Thoracic aorta (tissue), 2 donors: ENCODE measurements around the gene LRP6. TPM values are rescaled to one million over a fixed set of nuclear protein-coding genes. Genes with fewer than 3 reads are reported as not detected.
A peak's percentile ranks its signal among the peaks of the same experiment; 100 is the strongest.

Experiments used
- ATAC-seq: fragments of 150-250 bp; one replicate; pipeline ENCODE4 v1.8.0; 2017; ENCODE audit warnings: low read depth; ENCODE audit not compliant: insufficient number of reproducible peaks, low FRiP score
- DNase-seq: peaks from one replicate; pipeline ENCODE4 v3.0.0-alpha.2; 2020; ENCODE audit warnings: low spot score
- H3K27ac ChIP-seq, 2 donors: fragments of 200-600 bp; sonication (generic); 1 replicate in 1 of 2; 2 replicates in 1 of 2; pipeline ENCODE4 v1.5.1; 2016; ENCODE audit warnings: mild to moderate bottlenecking in 2 of 2, moderate library complexity in 2 of 2
- H3K27me3 ChIP-seq: fragments of 200-600 bp; sonication (generic); replicated peaks from 2 replicates; pipeline ENCODE4 v1.6.0; 2016; ENCODE audit warnings: mild to moderate bottlenecking; ENCODE audit not compliant: insufficient read depth
- H3K36me3 ChIP-seq: fragments of 200-600 bp; sonication (generic); one replicate; pipeline ENCODE4 v1.5.1; 2016
- H3K4me1 ChIP-seq, 2 donors: fragments of 200-600 bp; sonication (generic); 1 replicate in 1 of 2; 2 replicates in 1 of 2; pipeline versions ENCODE4 v1.5.1 to v1.6.0; 2016; ENCODE audit warnings: low read depth in 2 of 2, mild to moderate bottlenecking in 1 of 2; ENCODE audit not compliant: control insufficient read depth in 1 of 2
- H3K4me3 ChIP-seq: fragments of 200-600 bp; sonication (generic); 2 replicates; pipeline ENCODE4 v1.5.1; 2016; ENCODE audit warnings: mild to moderate bottlenecking
- H3K9me3 ChIP-seq: fragments of 200-600 bp; sonication (generic); 2 replicates; pipeline ENCODE4 v1.5.1; 2016
- total RNA-seq, 2 donors: library from RNA; depleted of rRNA; stranded (reverse); fragments of >200 nt; gene quantifications; one replicate each; pipeline versions ENCODE4 v1.1.0 to v1.2.3, GENCODE V29; 2016
- TF ChIP-seq, protein P1 (sequence below): fragments of 200-600 bp; sonication (generic); IDR thresholded peaks from one replicate; pipeline ENCODE4 v1.5.1; 2019; ENCODE audit warnings: antibody characterized with exemption

The LRP6 gene
- total RNA-seq, 2 donors from 2014 or later, result 39.9 to 41.5 TPM

DNA sequence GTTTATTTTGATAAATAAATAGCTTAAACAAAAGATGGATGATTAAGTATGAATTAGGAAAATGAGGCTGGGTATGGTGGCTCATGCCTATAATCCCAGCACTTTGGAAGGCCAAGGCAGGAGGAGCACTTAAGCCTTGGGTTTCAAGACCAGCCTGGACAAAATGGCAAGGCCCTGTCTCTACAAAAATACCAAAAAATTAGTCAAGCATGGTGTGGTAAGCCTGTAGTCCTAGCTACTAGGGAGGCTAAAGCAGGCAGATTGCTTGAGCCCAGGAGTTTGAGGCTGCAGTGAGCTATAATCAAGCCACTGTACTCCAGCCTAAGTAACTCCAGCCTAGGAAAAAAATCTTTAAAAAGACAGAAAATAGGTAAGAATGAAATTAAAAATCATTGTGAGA lies 100.1 kb downstream of the LRP6 start:
- no peak for ATAC-seq

DNA sequence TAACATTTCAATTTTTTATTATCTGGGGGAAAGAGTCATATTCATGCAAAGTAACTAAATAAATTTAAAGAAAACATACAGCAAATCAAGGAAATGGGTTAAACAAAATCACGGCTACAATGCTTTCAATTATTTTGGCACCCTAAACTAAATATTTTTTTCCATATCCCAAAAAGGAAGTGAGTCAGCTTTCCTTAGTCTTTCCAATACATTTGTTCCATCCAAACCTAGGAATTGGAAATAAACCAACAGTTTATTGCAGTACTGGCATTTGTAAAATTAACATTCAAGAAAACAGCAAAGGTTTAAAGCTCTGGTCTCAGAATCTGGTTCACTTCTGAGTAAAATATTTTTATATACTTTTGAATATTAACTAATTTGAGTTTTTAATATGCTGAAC lies 106.9 kb downstream of the LRP6 start:
- peak overlapping the region in 1 of 2 donors; percentile 22 for H3K27ac ChIP-seq
- no peaks in the 10 kb centered on the region for H3K9me3 ChIP-seq
- H3K4me1 ChIP-seq, result peaks cover 13 to 27% of the 10 kb centered on the region in 2 donors
- H3K36me3 ChIP-seq, result no peaks in the 10 kb centered on the region
- no peak for DNase-seq
- no peak for ATAC-seq
- TF ChIP-seq, protein P1, sequence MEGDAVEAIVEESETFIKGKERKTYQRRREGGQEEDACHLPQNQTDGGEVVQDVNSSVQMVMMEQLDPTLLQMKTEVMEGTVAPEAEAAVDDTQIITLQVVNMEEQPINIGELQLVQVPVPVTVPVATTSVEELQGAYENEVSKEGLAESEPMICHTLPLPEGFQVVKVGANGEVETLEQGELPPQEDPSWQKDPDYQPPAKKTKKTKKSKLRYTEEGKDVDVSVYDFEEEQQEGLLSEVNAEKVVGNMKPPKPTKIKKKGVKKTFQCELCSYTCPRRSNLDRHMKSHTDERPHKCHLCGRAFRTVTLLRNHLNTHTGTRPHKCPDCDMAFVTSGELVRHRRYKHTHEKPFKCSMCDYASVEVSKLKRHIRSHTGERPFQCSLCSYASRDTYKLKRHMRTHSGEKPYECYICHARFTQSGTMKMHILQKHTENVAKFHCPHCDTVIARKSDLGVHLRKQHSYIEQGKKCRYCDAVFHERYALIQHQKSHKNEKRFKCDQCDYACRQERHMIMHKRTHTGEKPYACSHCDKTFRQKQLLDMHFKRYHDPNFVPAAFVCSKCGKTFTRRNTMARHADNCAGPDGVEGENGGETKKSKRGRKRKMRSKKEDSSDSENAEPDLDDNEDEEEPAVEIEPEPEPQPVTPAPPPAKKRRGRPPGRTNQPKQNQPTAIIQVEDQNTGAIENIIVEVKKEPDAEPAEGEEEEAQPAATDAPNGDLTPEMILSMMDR, result no peak
- H3K4me3 ChIP-seq, result no peak overlapping the region
- H3K27me3 ChIP-seq, result no peaks in the 10 kb centered on the region

More for the DNA sequence above, 100.1 kb downstream of the LRP6 start:
- H3K36me3 ChIP-seq, result no peaks in the 10 kb centered on the region
- no peak overlapping the region for H3K27ac ChIP-seq
- peaks cover 0 to 7% of the 10 kb centered on the region in 2 donors for H3K4me1 ChIP-seq
- TF ChIP-seq, protein P1, result no peak
- DNase-seq, result no peak
- no peaks in the 10 kb centered on the region for H3K9me3 ChIP-seq
- no peaks in the 10 kb centered on the region for H3K27me3 ChIP-seq
- no peak overlapping the region for H3K4me3 ChIP-seq

DNA sequence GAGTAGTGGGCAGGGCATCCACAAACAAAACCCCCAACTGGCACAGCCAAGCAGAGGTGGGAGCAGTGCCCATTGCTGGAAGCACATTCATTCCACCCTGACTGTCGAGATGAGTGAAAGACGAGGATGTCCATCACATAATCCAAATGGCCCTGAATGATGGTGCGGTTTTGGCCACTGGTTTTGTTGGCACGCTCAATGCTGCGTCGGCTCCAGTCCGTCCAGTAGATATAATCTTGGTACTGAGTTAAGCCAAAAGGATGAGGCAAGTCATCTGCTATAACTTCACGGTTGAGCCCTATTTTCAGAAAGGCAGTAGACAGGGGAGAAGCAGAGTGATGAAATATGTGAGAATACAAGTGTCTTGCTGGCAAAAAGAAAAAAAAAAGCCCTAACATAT lies 108.0 kb downstream of the LRP6 start:
- H3K9me3 ChIP-seq, result no peaks in the 10 kb centered on the region
- H3K4me1 ChIP-seq, result peaks cover 13 to 27% of the 10 kb centered on the region in 2 donors
- ATAC-seq, result no peak
- H3K27ac ChIP-seq, result peak overlapping the region in 1 of 2 donors; percentile 23
- H3K27me3 ChIP-seq, result no peaks in the 10 kb centered on the region
- no peaks in the 10 kb centered on the region for H3K36me3 ChIP-seq
- H3K4me3 ChIP-seq, result no peak overlapping the region
- TF ChIP-seq, protein P1, result no peak
- DNase-seq, result no peak

DNA sequence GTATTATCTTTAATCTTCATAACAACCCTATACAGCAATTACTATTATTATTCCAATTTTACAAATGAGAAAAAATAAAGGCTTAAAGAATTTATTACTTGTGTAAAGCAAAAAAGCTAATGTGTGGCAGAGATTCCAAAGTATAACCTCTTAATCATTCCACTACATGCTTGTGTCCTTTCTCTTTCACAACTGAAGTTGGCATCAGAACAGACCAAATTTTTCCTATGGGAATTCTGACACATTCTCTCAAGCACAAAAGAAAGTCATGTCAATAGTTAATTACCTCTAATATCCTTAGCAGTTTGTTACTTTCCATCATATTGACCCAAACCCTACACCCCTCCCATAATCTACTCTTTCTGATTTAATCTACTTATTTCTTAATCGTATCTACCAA lies 109.4 kb downstream of the LRP6 start:
- no peaks in the 10 kb centered on the region for H3K27me3 ChIP-seq
- H3K36me3 ChIP-seq, result no peaks in the 10 kb centered on the region
- H3K4me3 ChIP-seq, result no peak overlapping the region
- peaks cover 13 to 27% of the 10 kb centered on the region in 2 donors for H3K4me1 ChIP-seq
- no peak for ATAC-seq
- TF ChIP-seq, protein P1, result no peak
- H3K27ac ChIP-seq, result no peak overlapping the region
- no peaks in the 10 kb centered on the region for H3K9me3 ChIP-seq
- no peak for DNase-seq

DNA sequence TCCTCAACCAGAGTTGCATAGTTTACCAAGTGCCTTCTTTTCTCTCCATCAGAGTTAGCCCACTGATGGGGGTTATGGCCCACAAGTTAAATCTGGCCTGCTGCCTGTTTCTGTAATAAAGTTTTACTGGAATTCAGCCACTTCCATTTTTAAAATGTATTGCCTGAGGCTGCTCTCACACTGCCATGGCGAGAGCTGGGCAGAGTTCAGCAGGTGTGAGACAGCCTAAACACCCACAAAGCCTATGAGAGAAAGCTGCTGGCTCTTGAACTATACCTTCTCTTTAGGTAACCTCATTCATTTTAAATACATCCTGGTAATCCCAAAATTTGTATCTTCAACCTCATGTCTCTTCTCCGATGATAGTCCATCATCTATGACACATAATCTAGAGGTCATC lies 110.0 kb downstream of the LRP6 start:
- Histone ChIP-seq H3K4me1 (peaks cover 13 to 27% of the 10 kb centered on the region in 2 donors), H3K9me3 (no peaks in the 10 kb centered on the region), H3K4me3 (no peak overlapping the region), H3K27me3 (no peaks in the 10 kb centered on the region), H3K36me3 (no peaks in the 10 kb centered on the region), H3K27ac (no peak overlapping the region)
- ATAC-seq (no peak), DNase-seq (no peak)
- TF ChIP-seq, protein P1, result no peak
